ENCODE data around the gene NFIA. TPM values are rescaled to one million over a fixed set of nuclear protein-coding genes. Genes with fewer than 3 reads are reported as not detected.

NFIA gene
- 16.5 and 24.2 TPM in 2 replicates for total RNA-seq

DNA sequence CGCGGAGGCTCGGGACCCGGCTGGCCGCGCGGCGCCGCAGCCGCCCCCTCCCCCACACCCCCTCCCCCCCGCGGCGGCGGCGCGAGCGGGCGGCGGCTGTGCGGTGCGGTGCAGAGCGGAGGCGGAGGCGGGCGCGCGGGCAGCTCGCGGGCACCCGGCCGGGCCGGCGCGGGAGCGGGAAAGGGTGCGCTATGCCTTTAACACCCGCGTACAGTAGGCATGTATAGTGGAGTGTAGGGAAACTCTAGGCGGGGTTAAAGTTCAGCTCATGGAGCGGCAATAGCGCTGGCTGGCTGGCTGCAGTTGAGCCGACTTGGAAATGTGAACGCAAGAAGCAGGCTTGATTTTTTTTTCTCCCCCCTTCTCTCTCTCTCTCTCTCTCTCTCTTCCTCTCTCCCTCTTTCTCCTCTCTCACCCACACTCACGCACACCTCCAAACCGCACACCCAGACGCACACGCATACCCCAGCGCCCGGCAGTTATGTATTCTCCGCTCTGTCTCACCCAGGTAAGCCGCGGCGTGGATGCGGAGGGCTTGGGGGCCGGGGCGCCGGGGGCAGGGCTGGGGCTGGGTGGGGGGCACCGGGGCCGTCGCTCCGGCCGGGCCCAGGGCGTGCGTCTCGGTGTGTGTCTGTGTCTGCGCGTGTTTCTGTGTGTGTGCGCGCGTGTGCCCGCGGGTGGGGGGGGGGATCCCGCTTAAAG, at the start of gene NFIA:
TSS of gene NFIA (plus strand) at position 251 of the 702 bp plus-strand sequence.

